SK-N-SH (cell line): Measurements from ENCODE around the gene LMF1.

ENCODE experiments used
- CTCF ChIP-seq: fragments of 200-600 bp; sonication (generic); IDR thresholded peaks from 2 replicates; pipeline ENCODE4 v1.6.1; 2017; ENCODE audit warnings: antibody characterized with exemption, mild to moderate bottlenecking, moderate library complexity
- EZH2phosphoT487 ChIP-seq: fragments of 200-600 bp; sonication (generic); IDR thresholded peaks from 2 replicates; pipeline ENCODE4 v1.6.1; 2017; ENCODE audit warnings: low read depth, mixed run types, mild to moderate bottlenecking, antibody characterized with exemption, moderate library complexity, borderline replicate concordance
- FOXJ3 ChIP-seq: sonication (generic); formaldehyde crosslinking; IDR thresholded peaks from 2 replicates; pipeline ENCODE4 v1.5.1; 2020; ENCODE audit warnings: mild to moderate bottlenecking, missing genetic modification reagents
- NRF1 ChIP-seq: IDR thresholded peaks from 2 replicates; pipeline ENCODE4 v1.6.1; 2012; ENCODE audit warnings: low read depth, mild to moderate bottlenecking, low read length
- POLR2AphosphoS5 ChIP-seq: IDR thresholded peaks from 2 replicates; pipeline ENCODE4 v1.6.1; 2012; ENCODE audit warnings: low read depth, low read length
- RAD21 ChIP-seq: IDR thresholded peaks from 2 replicates; pipeline ENCODE4 v1.6.1; 2012; ENCODE audit warnings: mild to moderate bottlenecking, low read length
- YY1 ChIP-seq: IDR thresholded peaks from 2 replicates; pipeline ENCODE4 v1.4.0; 2012; ENCODE audit warnings: low read depth, mild to moderate bottlenecking

GRCh38 chr16:852451-853185 is 118.2 kb downstream of the LMF1 start:
- TF ChIP-seq NRF1 (no peak), RAD21 (no peak), EZH2phosphoT487 (no peak), CTCF (no peak), POLR2AphosphoS5 (no peak), YY1 (no peak), FOXJ3 (CRISPR knock-in tag) (no peak)
